IMR-90 (cell line): ENCODE measurements around the gene SSX2IP. TPM values are rescaled to one million over a fixed set of nuclear protein-coding genes. Genes with fewer than 3 reads are reported as not detected.
A peak's percentile ranks its signal among the peaks of the same experiment; 100 is the strongest.

Experiments
- ATAC-seq: fragments of 200-7000 bp; cut with Tn5 transposase; 2 replicates; pipeline ENCODE4 v1.9.1; 2020; ENCODE audit warnings: low read depth, mild to moderate bottlenecking, moderate library complexity
- BruUV-seq: library from RNA; stranded (reverse); fragments of 400-500 nt; replicated peaks from 2 replicates; lab custom pipeline; 2021; lab: Mats Ljungman, UMichigan
- CTCF ChIA-PET: fragments of 300-600 bp; formaldehyde crosslinking; extraction: SDS; loops from one replicate; lab custom pipeline; 2021; ENCODE audit warnings: antibody characterized with exemption; lab: Yijun Ruan, JAX
- POLR2A ChIA-PET: fragments of 300-600 bp; sonication (Branson Sonifier 250); formaldehyde crosslinking; loops from one replicate; lab custom pipeline; 2022; ENCODE audit warnings: antibody characterized with exemption; ENCODE audit not compliant: unreplicated experiment; lab: Charles Lee
- DNase-seq: peaks from one replicate; pipeline ENCODE4 v3.0.0; 2013
- H2AFZ ChIP-seq: replicated peaks from 2 replicates; pipeline ENCODE3; 2013; ENCODE audit warnings: low read length, mild to moderate bottlenecking; ENCODE audit not compliant: poor library complexity
- H2AK5ac ChIP-seq: 2 replicates; pipeline ENCODE4 v1.6.1; 2013; ENCODE audit warnings: low read depth, low read length, inconsistent platforms
- H2AK9ac ChIP-seq: replicated peaks from 2 replicates; pipeline ENCODE3; 2013; ENCODE audit warnings: mild to moderate bottlenecking, low read depth, low read length, moderate library complexity; ENCODE audit not compliant: poor library complexity
- H2BK120ac ChIP-seq: 2 replicates; pipeline ENCODE4 v1.6.1; 2013; ENCODE audit warnings: low read depth, low read length, inconsistent platforms
- H2BK15ac ChIP-seq: 3 replicates; pipeline ENCODE4 v1.6.1; 2013; ENCODE audit warnings: low read depth, low read length, inconsistent platforms
- H2BK20ac ChIP-seq: 2 replicates; pipeline ENCODE4 v1.6.1; 2013; ENCODE audit warnings: low read depth, mild to moderate bottlenecking, inconsistent platforms, low read length, moderate library complexity
- H2BK5ac ChIP-seq: 2 replicates; pipeline ENCODE4 v1.6.1; 2013; ENCODE audit warnings: mild to moderate bottlenecking, low read depth, low read length, inconsistent platforms; ENCODE audit not compliant: poor library complexity, severe bottlenecking
- H3K14ac ChIP-seq: replicated peaks from 2 replicates; pipeline ENCODE4 v1.6.1; 2013; ENCODE audit warnings: low read depth, low read length, inconsistent platforms
- H3K18ac ChIP-seq: 2 replicates; pipeline ENCODE4 v1.6.1; 2013; ENCODE audit warnings: low read depth, low read length, control low read depth
- H3K23ac ChIP-seq: 2 replicates; pipeline ENCODE4 v1.6.1; 2013; ENCODE audit warnings: low read depth, low read length, inconsistent platforms
- H3K27ac ChIP-seq: 2 replicates; pipeline ENCODE4 v1.5.1; 2013; ENCODE audit warnings: mild to moderate bottlenecking, control low read depth, low read length; ENCODE audit not compliant: insufficient read depth
- H3K27me3 ChIP-seq: 2 replicates; pipeline ENCODE4 v1.6.1; 2013; ENCODE audit warnings: low read length; ENCODE audit not compliant: control insufficient read depth, insufficient read depth
- H3K36me3 ChIP-seq: 2 replicates; pipeline ENCODE4 v1.6.1; 2013; ENCODE audit warnings: low read length, mixed read lengths; ENCODE audit not compliant: control insufficient read depth, insufficient read depth
- H3K4ac ChIP-seq: 2 replicates; pipeline ENCODE4 v1.6.1; 2013; ENCODE audit warnings: low read depth, low read length, inconsistent platforms
- H3K4me1 ChIP-seq: 2 replicates; pipeline ENCODE4 v1.6.1; 2013; ENCODE audit warnings: low read length, mixed read lengths; ENCODE audit not compliant: control insufficient read depth, insufficient read depth
- H3K4me2 ChIP-seq: 2 replicates; pipeline ENCODE4 v1.6.1; 2013; ENCODE audit warnings: low read depth, mild to moderate bottlenecking, control low read depth, low read length, moderate library complexity
- H3K4me3 ChIP-seq: 2 replicates; pipeline ENCODE4 v1.5.1; 2013; ENCODE audit warnings: low read depth, mild to moderate bottlenecking, control low read depth, low read length, moderate library complexity; ENCODE audit not compliant: insufficient read depth
- H3K56ac ChIP-seq: 2 replicates; pipeline ENCODE4 v1.6.1; 2013; ENCODE audit warnings: low read length, inconsistent platforms; ENCODE audit not compliant: insufficient read depth; ENCODE audit errors: extremely low read depth
- H3K79me1 ChIP-seq, 2 experiments: 2 replicates each; pipeline ENCODE4 v1.6.1; 2013; ENCODE audit warnings: low read length in 2 of 2, inconsistent platforms in 1 of 2, low read depth in 1 of 2
- H3K9ac ChIP-seq: 2 replicates; pipeline ENCODE4 v1.6.1; 2013; ENCODE audit warnings: low read depth, low read length, control low read depth
- H3K9me1 ChIP-seq: 2 replicates; pipeline ENCODE4 v1.6.1; 2013; ENCODE audit warnings: low read length, inconsistent platforms; ENCODE audit not compliant: insufficient read depth
- H3K9me3 ChIP-seq: 2 replicates; pipeline ENCODE4 v1.6.1; 2013; ENCODE audit warnings: low read length; ENCODE audit not compliant: control insufficient read depth, insufficient read depth
- H4K20me1 ChIP-seq: 2 replicates; pipeline ENCODE4 v1.6.1; 2013; ENCODE audit warnings: low read length, inconsistent platforms; ENCODE audit not compliant: insufficient read depth
- H4K5ac ChIP-seq: 2 replicates; pipeline ENCODE4 v1.6.1; 2013; ENCODE audit warnings: mild to moderate bottlenecking, low read depth, low read length, control low read depth
- H4K8ac ChIP-seq, 2 experiments: 2 replicates each; pipeline ENCODE4 v1.6.1; 2013; ENCODE audit warnings: low read depth in 2 of 2, low read length in 2 of 2, control low read depth in 1 of 2, inconsistent platforms in 1 of 2
- H4K91ac ChIP-seq: 2 replicates; pipeline ENCODE4 v1.6.1; 2013; ENCODE audit warnings: low read depth, low read length, inconsistent platforms; ENCODE audit not compliant: insufficient read depth
- CEBPB ChIP-seq: IDR thresholded peaks from 2 replicates; pipeline ENCODE4 v1.6.1; 2012; ENCODE audit warnings: low read depth, low read length, improper control_type of control experiment
- MAZ ChIP-seq: IDR thresholded peaks from 2 replicates; pipeline ENCODE4 v1.6.1; 2012; ENCODE audit warnings: low read depth, mild to moderate bottlenecking, low read length, improper control_type of control experiment, moderate library complexity, borderline replicate concordance
- RAD21 ChIP-seq: IDR thresholded peaks from 2 replicates; pipeline ENCODE4 v1.6.1; 2012; ENCODE audit warnings: low read length, improper control_type of control experiment
- RCOR1 ChIP-seq: IDR thresholded peaks from 2 replicates; pipeline ENCODE4 v1.6.1; 2012; ENCODE audit warnings: mild to moderate bottlenecking, low read length, improper control_type of control experiment; ENCODE audit not compliant: insufficient replicate concordance
- RFX5 ChIP-seq: IDR thresholded peaks from 2 replicates; pipeline ENCODE4 v1.8.0; 2012; ENCODE audit warnings: low read depth, mild to moderate bottlenecking, low read length, moderate library complexity
- SMC3 ChIP-seq: fragments of 150-350 bp; IDR thresholded peaks from 2 replicates; pipeline ENCODE4 v1.6.1; 2016; ENCODE audit warnings: low read depth, mild to moderate bottlenecking, antibody characterized with exemption, low read length, moderate library complexity
- WGBS, 2 experiments: methylation state at CpG; one replicate each; pipeline versions ENCODE4 v1.1.5 to v1.1.7; 2013; ENCODE audit warnings: missing lambda C conversion rate in 2 of 2; ENCODE audit not compliant: insufficient read length in 1 of 2; ENCODE audit errors: extremely low coverage in 2 of 2; 5-methylcytosine and 5-hydroxymethylcytosine counted together
- dilution Hi-C: fragments of 300-500 bp; cut with HindIII; formaldehyde crosslinking; loops from one replicate; pipeline ENCODE4 v1.14.3; 2018; ENCODE audit warnings: low sequenced_read_pairs; ENCODE audit not compliant: unreplicated experiment
- in situ Hi-C: fragments of 300-500 bp; cut with MboI; formaldehyde crosslinking; loops from 3 replicates; pipeline ENCODE4 v1.14.3; 2019; ENCODE audit warnings: low sequenced_read_pairs, inconsistent platforms, mixed read lengths
- intact Hi-C: fragments of 100-400 bp; cut with micrococcal nuclease; formaldehyde crosslinking; loops from 2 replicates; pipeline ENCODE4 v1.10.0; 2022
- polyA plus RNA-seq, 3 experiments: library from polyadenylated mRNA; depleted of rRNA; stranded (reverse); fragments of >200 nt; gene quantifications; 2 replicates each; pipeline ENCODE4 v1.2.3, GENCODE V29; 2012; ENCODE audit warnings: low replicate concordance in 1 of 3
- total RNA-seq: library from RNA; depleted of rRNA; stranded (reverse); fragments of >200 nt; gene quantifications from 2 replicates; pipeline ENCODE4 v1.2.3, GENCODE V29; 2012
- TF ChIP-seq, protein P1 (sequence below): fragments of 150-350 bp; IDR thresholded peaks from 2 replicates; pipeline ENCODE4 v1.6.1; 2017; ENCODE audit warnings: mild to moderate bottlenecking, antibody characterized with exemption, low read length, low read depth

SSX2IP gene
- total and polyA plus RNA-seq, 2 of the 4 experiments (the other 2 are of a cell fraction), result 7.7 to 13.4 TPM

DNA sequence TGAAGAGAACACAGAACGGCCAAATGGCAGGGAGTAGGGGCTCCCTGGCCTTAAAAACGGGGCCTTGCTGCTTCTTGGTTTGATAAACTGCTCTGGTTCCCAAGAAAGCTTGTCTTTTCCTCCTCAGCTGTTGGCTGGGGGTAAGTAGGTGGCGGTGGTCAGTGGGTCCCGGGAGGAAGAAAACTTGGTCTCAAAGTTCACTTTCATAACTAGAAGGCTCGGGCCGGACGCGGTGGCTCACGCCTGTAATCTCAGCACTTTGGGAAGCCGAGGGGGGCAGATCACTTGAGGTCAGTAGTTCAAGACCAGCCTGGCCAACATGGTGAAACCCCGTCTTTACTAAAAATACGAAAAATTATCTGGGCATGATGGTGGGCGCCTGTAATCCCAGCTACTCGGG is 68.7 kb downstream of the SSX2IP start:
- in situ Hi-C loops (loop anchor here (25.0 kb wide), 2 partner anchors 316 to 484 kb away; partner anchors contain the start of gene PRKACB), dilution Hi-C loops (no loop called here), intact Hi-C loops (loop anchor here (1.0 to 10.0 kb wide), 5 partner anchors 66 to 313 kb away; partner anchors contain the start of genes GNG5, RPF1 and SPATA1)
- Histone ChIP-seq H3K27ac (no peak overlapping the region), H4K91ac (no peak overlapping the region), H3K56ac (no peak overlapping the region), H3K4ac (no peak overlapping the region), H2AK9ac (no peak overlapping the region), H3K9me1 (no peaks in the 10 kb centered on the region), H4K5ac (no peak overlapping the region), H2AK5ac (no peak overlapping the region), H3K36me3 (no peaks in the 10 kb centered on the region), H3K14ac (no peak overlapping the region), H2BK15ac (no peak overlapping the region), H3K4me1 (peaks cover 6% of the 10 kb centered on the region), H2BK20ac (peak overlapping the region; percentile 13; the same call in 1 of the 2 replicates), H2BK120ac (no peak overlapping the region; the same call in 1 of the 2 replicates), H2AFZ (peak overlapping the region; percentile 52), H3K23ac (no peak overlapping the region), H3K79me1 (no peaks in the 10 kb centered on the region), H3K9me3 (no peaks in the 10 kb centered on the region), H2BK5ac (no peak overlapping the region), H4K20me1 (no peaks in the 10 kb centered on the region), H3K9ac (no peak overlapping the region), H3K4me3 (no peak overlapping the region), H4K8ac (no peak overlapping the region), H3K27me3 (no peaks in the 10 kb centered on the region), H3K4me2 (no peak overlapping the region), H3K18ac (no peak overlapping the region)
- DNase-seq, result no peak
- no TSS peak for BruUV-seq
- no peak for ATAC-seq
- WGBS, 2 experiments, result 96% methylated on average over 8 of the region's 14 CpGs; no CpG with 5 or more reads in 1 of the 2 experiments
- no peak for TF ChIP-seq SMC3
- no peak for TF ChIP-seq MAZ
- TF ChIP-seq RFX5, result no peak
- no peak for TF ChIP-seq RAD21
- no peak for TF ChIP-seq CEBPB
- TF ChIP-seq RCOR1, result no peak
- TF ChIP-seq, protein P1, sequence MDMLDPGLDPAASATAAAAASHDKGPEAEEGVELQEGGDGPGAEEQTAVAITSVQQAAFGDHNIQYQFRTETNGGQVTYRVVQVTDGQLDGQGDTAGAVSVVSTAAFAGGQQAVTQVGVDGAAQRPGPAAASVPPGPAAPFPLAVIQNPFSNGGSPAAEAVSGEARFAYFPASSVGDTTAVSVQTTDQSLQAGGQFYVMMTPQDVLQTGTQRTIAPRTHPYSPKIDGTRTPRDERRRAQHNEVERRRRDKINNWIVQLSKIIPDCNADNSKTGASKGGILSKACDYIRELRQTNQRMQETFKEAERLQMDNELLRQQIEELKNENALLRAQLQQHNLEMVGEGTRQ, result no peak
- POLR2A ChIA-PET, result no interaction called here
- CTCF ChIA-PET, result interaction anchor here (0.7 to 1.3 kb wide), 3 partner anchors 10 to 129 kb away, joined by 3 read pairs; no protein-coding TSS in a partner anchor
